ENCODE data around the gene GABRR3. TPM values are rescaled to one million over a fixed set of nuclear protein-coding genes. Genes with fewer than 3 reads are reported as not detected.
A peak's percentile ranks its signal among the peaks of the same experiment; 100 is the strongest.

The GABRR3 gene
- total RNA-seq, 2 experiments from 2014 or later: not detected

DNA sequence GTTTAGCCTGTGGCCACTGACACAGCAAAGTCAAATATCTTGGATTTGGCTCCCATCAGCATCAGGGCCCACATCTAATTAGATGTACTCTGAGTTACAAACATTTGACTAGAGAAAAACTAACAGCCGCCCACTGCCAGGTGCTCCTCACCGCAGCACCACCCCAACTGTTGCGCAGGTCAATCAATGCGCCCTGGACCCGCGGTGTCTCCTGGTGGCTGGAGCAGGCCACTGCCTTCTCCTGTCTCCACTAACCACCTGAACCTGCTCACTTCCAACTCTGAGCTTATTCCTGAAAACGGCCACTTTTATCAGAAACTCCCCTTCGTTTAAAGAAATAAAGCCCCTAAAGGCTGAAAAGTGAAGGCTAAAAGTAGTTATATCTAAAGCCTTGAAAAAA is 67.1 kb downstream of the GABRR3 start:
- H3K27me3 Mint-ChIP-seq (ENCODE audit: low read depth): no peaks in the 10 kb centered on the region
- DNase-seq: no peak
- no peak overlapping the region for H3K4me3 Mint-ChIP-seq
- ChIA-PET CTCF (interaction anchor here (0.9 to 2.7 kb wide), 10 partner anchors 10 to 363 kb away, joined by 3 to 27 read pairs (median 3); no protein-coding TSS in a partner anchor), POLR2A (interaction anchor here (0.6 to 1.7 kb wide), 2 partner anchors 13 to 151 kb away, joined by 4 read pairs; no protein-coding TSS in a partner anchor)
- H3K36me3 Mint-ChIP-seq (ENCODE audit: low read depth): peaks cover 37% of the 10 kb centered on the region
- H3K4me1 Mint-ChIP-seq (ENCODE audit: low read depth): peaks cover 63% of the 10 kb centered on the region
- H3K27ac Mint-ChIP-seq: peak overlapping the region; percentile 67
- no peak for ATAC-seq
- H3K9me3 Mint-ChIP-seq (ENCODE audit: insufficient read depth): no peaks in the 10 kb centered on the region

DNA sequence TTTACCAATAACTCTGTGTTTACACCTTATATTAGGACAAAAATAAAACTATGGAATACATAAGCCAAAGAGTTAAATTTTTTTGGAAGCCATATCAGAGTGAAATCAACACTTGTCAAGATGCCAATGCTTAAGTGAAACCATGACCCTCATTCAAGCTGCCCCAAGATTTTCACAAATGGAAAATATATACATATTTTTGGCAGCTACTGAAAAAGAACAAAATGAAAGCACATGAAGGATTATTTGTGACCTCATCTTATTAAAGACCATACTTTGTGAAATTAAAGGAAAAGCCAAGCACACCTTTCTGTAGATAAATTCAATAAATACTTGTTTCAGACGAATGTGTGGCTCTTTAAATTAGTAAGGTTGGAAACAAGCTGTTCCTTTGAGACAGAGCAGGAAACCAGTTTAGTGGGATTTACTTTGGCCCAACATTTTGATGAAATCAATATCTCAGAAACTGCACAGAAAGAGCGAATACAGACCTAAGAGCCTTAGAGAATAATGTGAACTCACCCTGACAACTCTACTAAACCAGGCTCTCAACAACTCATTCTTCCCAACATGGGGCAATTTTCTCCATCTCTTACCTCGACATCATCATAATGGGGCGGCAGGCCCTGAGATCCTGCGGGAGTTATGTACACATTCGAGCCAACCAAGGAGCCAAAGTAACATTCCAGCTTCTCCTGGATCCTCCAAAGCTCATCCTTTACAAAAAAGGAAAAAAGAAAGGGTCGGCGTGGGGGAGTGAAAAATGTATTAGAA is 73.9 kb downstream of the GABRR3 start:
- DNase-seq (no peak), ATAC-seq (no peak)

DNA sequence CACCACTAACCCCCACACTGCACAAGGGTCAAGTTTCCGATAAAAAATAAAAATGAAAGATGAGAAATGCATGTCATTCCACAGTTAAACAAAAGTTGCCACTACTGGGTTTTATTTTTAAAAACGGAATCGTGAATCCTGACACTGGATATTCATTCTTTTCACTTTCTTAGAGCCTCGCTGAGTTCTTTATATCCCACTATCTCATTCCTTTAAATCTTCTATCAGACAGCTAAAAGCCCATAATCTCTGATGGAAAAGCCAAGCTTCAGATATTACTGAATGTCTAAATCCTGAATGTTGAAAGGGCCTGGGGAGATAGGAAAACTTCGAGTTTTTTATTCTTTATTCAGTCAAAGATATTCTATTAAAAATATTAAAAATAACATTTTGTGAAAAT is 74.6 kb downstream of the GABRR3 start:
- ChIA-PET POLR2A (no interaction called here), CTCF (interaction anchor here (1.0 to 1.8 kb wide), 4 partner anchors 10 to 63 kb away, joined by 3 to 7 read pairs (median 4); no protein-coding TSS in a partner anchor)
- DNase-seq (no peak), ATAC-seq (no peak)
- Mint-ChIP-seq H3K27me3 (ENCODE audit: low read depth) (no peaks in the 10 kb centered on the region), H3K4me3 (no peak overlapping the region), H3K27ac (no peak overlapping the region), H3K36me3 (ENCODE audit: low read depth) (peaks cover 42% of the 10 kb centered on the region), H3K4me1 (ENCODE audit: low read depth) (peaks cover 14% of the 10 kb centered on the region), H3K9me3 (ENCODE audit: insufficient read depth) (no peaks in the 10 kb centered on the region)

More for the DNA sequence above, 73.9 kb downstream of the GABRR3 start:
- Mint-ChIP-seq H3K4me1 (ENCODE audit: low read depth) (peaks cover 19% of the 10 kb centered on the region), H3K27me3 (ENCODE audit: low read depth) (no peaks in the 10 kb centered on the region), H3K27ac (no peak overlapping the region), H3K36me3 (ENCODE audit: low read depth) (peaks cover 47% of the 10 kb centered on the region), H3K4me3 (no peak overlapping the region), H3K9me3 (ENCODE audit: insufficient read depth) (no peaks in the 10 kb centered on the region)
- CTCF ChIA-PET: interaction anchor here (1.3 to 1.8 kb wide), 3 partner anchors 9 to 16 kb away, joined by 3 to 7 read pairs (median 4); no protein-coding TSS in a partner anchor
- POLR2A ChIA-PET: no interaction called here

DNA sequence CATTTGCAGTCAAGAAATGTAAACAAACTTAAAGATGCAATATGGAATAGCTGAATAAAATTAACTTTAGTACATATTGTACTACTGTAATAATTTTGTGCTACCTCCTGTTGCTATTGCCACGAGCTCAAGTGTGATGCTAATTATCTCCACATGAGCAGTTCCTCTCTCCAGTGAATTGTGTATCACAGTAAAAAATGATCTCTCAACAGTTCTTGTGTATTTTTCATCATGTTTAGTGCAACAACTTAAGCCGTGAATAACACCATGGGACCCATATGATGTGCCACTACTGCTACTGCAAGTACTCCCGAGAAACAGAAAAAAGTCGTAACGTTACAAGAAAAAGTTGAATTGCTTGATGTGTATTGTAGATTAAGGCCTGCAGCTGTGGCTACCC is 75.2 kb downstream of the GABRR3 start:
- no peak overlapping the region for H3K27ac Mint-ChIP-seq
- H3K4me1 Mint-ChIP-seq (ENCODE audit: low read depth): peaks cover 18% of the 10 kb centered on the region
- ChIA-PET CTCF (interaction anchor here (0.6 to 1.3 kb wide), 3 partner anchors 14 to 139 kb away, joined by 3 read pairs; partner anchors contain the start of gene CRYBG3), POLR2A (no interaction called here)
- DNase-seq (no peak), ATAC-seq (no peak)
- peaks cover 40% of the 10 kb centered on the region for H3K36me3 Mint-ChIP-seq (ENCODE audit: low read depth)
- H3K27me3 Mint-ChIP-seq (ENCODE audit: low read depth): no peaks in the 10 kb centered on the region
- H3K4me3 Mint-ChIP-seq: no peak overlapping the region
- H3K9me3 Mint-ChIP-seq (ENCODE audit: insufficient read depth): no peaks in the 10 kb centered on the region

DNA sequence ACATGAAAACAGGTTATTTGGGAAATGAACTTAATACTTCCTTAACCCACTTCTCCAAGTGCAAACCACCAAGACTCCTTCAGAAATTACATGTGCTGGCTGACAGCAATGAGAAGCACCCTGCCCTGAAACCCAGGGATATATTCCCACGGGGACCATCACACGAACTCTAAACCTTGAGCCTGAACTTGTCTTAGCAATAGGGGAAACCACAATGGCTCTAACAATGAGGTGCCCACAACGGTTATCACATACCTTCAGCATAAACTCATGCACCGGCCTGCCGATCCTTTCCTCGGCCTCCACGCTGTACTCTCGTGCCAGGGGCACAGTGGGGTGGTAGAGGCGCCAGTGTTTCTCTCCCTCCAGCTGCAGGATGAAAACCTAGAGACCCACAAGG is 76.3 kb downstream of the GABRR3 start:
- H3K4me3 Mint-ChIP-seq: no peak overlapping the region
- H3K9me3 Mint-ChIP-seq (ENCODE audit: insufficient read depth): no peaks in the 10 kb centered on the region
- CTCF ChIA-PET: interaction anchor here (0.7 kb wide), 1 partner anchor 9 kb away, joined by 3 read pairs; no protein-coding TSS in a partner anchor
- H3K27me3 Mint-ChIP-seq (ENCODE audit: low read depth): no peaks in the 10 kb centered on the region
- no peak for ATAC-seq
- H3K4me1 Mint-ChIP-seq (ENCODE audit: low read depth): peaks cover 15% of the 10 kb centered on the region
- no peak overlapping the region for H3K27ac Mint-ChIP-seq
- H3K36me3 Mint-ChIP-seq (ENCODE audit: low read depth): peaks cover 39% of the 10 kb centered on the region
- POLR2A ChIA-PET: no interaction called here
- DNase-seq: no peak

DNA sequence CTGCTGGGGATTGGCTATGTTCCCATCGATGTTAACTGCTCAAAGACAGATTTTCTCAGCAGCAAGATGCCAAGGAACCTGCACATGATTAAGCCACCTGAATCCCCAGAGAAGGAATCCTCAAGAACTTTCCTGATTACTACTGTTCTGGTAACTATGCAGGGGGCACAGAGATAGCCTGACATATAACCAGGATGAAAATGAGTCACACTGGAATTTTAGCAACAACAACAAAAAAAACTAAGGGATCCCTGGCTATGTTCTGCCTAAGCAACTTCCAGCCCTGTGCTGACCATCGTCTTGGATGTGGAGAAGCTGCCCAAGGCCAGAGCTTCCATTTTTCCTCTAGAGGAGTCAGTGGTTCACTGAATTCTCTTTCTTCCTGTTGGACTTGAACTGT is 76.7 kb downstream of the GABRR3 start:
- POLR2A ChIA-PET: no interaction called here
- CTCF ChIA-PET: no interaction called here
- Mint-ChIP-seq H3K4me3 (no peak overlapping the region), H3K36me3 (ENCODE audit: low read depth) (peaks cover 38% of the 10 kb centered on the region), H3K9me3 (ENCODE audit: insufficient read depth) (no peaks in the 10 kb centered on the region), H3K4me1 (ENCODE audit: low read depth) (peaks cover 15% of the 10 kb centered on the region), H3K27ac (no peak overlapping the region), H3K27me3 (ENCODE audit: low read depth) (no peaks in the 10 kb centered on the region)
- ATAC-seq (no peak), DNase-seq (no peak)

DNA sequence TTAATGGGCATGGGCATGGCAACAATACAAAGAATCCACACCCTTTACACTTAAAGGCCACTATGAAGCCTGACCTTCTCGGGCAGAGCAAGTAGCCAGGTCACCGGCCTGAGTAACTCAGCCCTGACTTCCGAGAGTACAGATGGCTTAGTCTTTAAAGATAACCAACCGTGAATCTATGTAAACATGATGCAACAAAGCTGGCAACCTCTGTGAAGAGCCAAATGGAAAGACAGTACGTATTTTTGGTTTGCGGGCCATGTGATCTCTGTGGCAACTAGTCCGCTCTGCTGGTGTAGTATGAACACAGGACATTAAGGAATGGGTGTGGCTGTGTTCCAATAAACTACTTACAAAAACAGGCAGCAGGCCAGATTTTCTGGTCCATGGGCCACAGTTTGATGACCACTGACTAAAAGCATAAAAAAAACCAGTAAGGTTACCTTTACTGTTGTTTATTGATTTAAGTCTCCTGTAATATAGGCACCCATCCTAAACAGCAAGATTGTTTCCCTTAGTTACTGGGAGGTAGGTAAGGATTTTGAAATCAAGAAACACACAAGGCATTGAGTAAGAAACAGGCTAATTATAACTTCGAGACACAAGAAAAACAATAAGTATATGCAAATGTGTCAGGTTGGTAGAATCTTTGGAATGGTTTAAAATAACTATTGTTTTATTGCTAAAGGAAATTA is 77.4 kb downstream of the GABRR3 start:
- ATAC-seq: no peak
- peaks cover 15% of the 10 kb centered on the region for H3K4me1 Mint-ChIP-seq (ENCODE audit: low read depth)
- H3K27me3 Mint-ChIP-seq (ENCODE audit: low read depth): no peaks in the 10 kb centered on the region
- H3K27ac Mint-ChIP-seq: no peak overlapping the region
- H3K36me3 Mint-ChIP-seq (ENCODE audit: low read depth): peaks cover 42% of the 10 kb centered on the region
- ChIA-PET CTCF (no interaction called here), POLR2A (no interaction called here)
- H3K4me3 Mint-ChIP-seq: no peak overlapping the region
- H3K9me3 Mint-ChIP-seq (ENCODE audit: insufficient read depth): no peaks in the 10 kb centered on the region
- no peak for DNase-seq

DNA sequence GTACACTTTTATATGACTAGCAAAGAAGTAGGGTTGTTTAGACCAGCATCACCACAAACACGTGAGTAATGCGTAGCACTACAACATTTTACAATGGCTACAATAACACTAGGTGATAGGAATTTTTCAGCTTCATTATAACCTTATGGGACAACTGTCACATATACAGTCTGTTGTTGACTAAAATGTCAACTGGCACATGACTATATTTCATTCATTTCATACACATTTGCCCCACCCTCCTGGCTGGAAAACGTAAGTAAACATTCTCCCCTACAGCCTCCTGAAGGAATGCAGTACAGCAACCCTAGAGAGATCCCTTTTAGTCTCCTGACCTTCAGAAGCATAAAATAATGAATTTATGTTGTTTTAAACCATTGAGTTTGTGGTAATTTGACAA is 79.1 kb downstream of the GABRR3 start:
- no peak for DNase-seq
- Mint-ChIP-seq H3K27ac (no peak overlapping the region), H3K36me3 (ENCODE audit: low read depth) (peaks cover 44% of the 10 kb centered on the region), H3K27me3 (ENCODE audit: low read depth) (no peaks in the 10 kb centered on the region), H3K9me3 (ENCODE audit: insufficient read depth) (no peaks in the 10 kb centered on the region), H3K4me3 (no peak overlapping the region), H3K4me1 (ENCODE audit: low read depth) (peaks cover 7% of the 10 kb centered on the region)
- CTCF ChIA-PET: interaction anchor here (1.5 kb wide), 1 partner anchor 13 kb away, joined by 3 read pairs; no protein-coding TSS in a partner anchor
- no peak for ATAC-seq
- POLR2A ChIA-PET: no interaction called here

DNA sequence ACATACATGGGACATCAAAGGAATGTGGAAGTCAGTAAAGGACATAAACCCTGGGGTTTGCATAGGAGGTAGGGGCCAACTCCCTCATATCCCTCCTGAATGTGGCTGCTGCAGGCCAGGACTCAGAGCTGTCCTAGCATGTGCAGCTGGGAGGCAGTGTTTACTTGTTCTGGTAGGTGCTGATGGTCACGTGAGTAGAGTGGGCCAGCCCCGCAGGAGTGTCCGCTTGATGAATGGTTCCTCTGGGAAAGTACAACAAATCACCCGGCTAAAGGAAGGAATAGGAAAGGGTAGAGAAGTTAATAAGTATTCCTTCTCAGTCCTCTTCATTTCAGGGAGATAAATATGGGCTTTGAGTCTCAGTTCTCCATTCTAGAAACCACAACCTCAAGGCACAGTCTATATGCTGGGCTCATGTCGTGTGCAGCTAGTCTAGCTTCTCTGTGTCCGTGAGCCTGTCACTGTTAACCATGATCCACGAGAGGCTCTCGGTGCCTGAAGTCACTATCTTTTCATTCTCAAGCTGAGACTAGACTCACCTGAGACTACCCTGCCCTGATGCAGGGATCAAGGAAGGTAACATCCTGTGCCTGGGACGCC is 80.8 kb downstream of the GABRR3 start:
- Mint-ChIP-seq H3K36me3 (ENCODE audit: low read depth) (peaks cover 57% of the 10 kb centered on the region), H3K9me3 (ENCODE audit: insufficient read depth) (no peaks in the 10 kb centered on the region), H3K4me1 (ENCODE audit: low read depth) (peaks cover 7% of the 10 kb centered on the region), H3K4me3 (no peak overlapping the region), H3K27me3 (ENCODE audit: low read depth) (no peaks in the 10 kb centered on the region), H3K27ac (no peak overlapping the region)
- ChIA-PET POLR2A (interaction anchor here (1.1 kb wide), 1 partner anchor 14 kb away, joined by 4 read pairs; no protein-coding TSS in a partner anchor), CTCF (interaction anchor here (1.2 to 1.5 kb wide), 3 partner anchors 15 to 70 kb away, joined by 4 to 9 read pairs (median 5); no protein-coding TSS in a partner anchor)
- ATAC-seq (no peak), DNase-seq (no peak)

DNA sequence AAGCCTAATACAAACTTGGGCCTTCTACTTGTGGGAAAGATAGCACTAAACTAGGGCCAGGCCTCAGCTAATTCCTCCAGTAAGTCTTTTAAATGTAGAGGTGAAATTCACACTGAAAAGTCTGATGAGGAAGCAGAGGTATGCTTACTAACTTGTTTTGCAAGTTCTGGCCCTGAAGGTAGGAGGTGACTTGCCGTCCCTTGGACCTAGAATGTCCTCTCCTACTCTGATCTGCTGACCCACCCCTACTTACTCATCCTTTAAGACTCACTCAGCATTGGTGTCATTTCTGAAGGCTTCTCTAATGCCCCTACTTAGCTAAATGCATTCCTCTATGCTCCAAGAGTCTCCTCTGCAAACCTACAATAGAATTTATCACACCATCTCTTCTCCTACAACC is 82.2 kb downstream of the GABRR3 start:
- CTCF ChIA-PET: no interaction called here
- no peak overlapping the region for H3K27ac Mint-ChIP-seq
- H3K27me3 Mint-ChIP-seq (ENCODE audit: low read depth): no peaks in the 10 kb centered on the region
- POLR2A ChIA-PET: no interaction called here
- no peak for DNase-seq
- no peak overlapping the region for H3K4me3 Mint-ChIP-seq
- H3K4me1 Mint-ChIP-seq (ENCODE audit: low read depth): peaks cover 7% of the 10 kb centered on the region
- H3K9me3 Mint-ChIP-seq (ENCODE audit: insufficient read depth): no peaks in the 10 kb centered on the region
- peaks cover 66% of the 10 kb centered on the region for H3K36me3 Mint-ChIP-seq (ENCODE audit: low read depth)
- no peak for ATAC-seq

DNA sequence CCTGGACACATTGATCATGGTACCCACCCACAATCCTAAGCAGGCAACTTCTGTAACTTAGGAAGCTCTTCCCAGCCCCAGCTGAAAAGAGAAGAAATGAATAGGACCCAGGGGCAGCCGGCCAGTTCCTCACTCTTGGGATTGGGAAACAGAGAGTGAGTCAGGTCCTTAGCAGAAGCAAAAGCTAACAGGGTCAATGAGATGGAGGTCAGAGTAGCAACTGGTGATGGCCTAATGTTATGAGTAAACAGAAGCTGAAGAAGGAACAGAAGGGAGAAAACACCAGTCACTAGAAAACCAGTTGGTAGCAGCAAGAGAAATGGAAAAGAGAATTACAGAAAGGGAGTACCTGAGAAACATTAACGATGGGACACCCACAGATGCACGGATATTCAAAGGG is 82.8 kb downstream of the GABRR3 start:
- POLR2A ChIA-PET: no interaction called here

More for the DNA sequence above, 82.8 kb downstream of the GABRR3 start:
- Mint-ChIP-seq H3K4me1 (ENCODE audit: low read depth) (peaks cover 7% of the 10 kb centered on the region), H3K27ac (no peak overlapping the region), H3K36me3 (ENCODE audit: low read depth) (peaks cover 63% of the 10 kb centered on the region), H3K27me3 (ENCODE audit: low read depth) (no peaks in the 10 kb centered on the region), H3K9me3 (ENCODE audit: insufficient read depth) (no peaks in the 10 kb centered on the region), H3K4me3 (no peak overlapping the region)
- ATAC-seq (no peak), DNase-seq (no peak)
- CTCF ChIA-PET: interaction anchor here (2.5 kb wide), 1 partner anchor 73 kb away, joined by 6 read pairs; no protein-coding TSS in a partner anchor
